K562 (cell line): ENCODE results near the gene MDM4. TPM values are rescaled to one million over a fixed set of nuclear protein-coding genes. Genes with fewer than 3 reads are reported as not detected.

Experiments
- DEAF1 ChIP-seq: fragments of 450-650 bp; formaldehyde crosslinking; IDR thresholded peaks from 2 replicates; pipeline ENCODE4 v1.4.0; 2020; ENCODE audit warnings: mild to moderate bottlenecking, moderate library complexity
- DMBX1 ChIP-seq: fragments of 250-450 bp; sonication (Bioruptor Pico); IDR thresholded peaks from 2 replicates; pipeline ENCODE4 v1.8.0; 2022; ENCODE audit warnings: inconsistent platforms, mild to moderate bottlenecking, moderate library complexity, borderline replicate concordance
- HEY1 ChIP-seq: fragments of 250-450 bp; sonication (Bioruptor Pico); IDR thresholded peaks from 2 replicates; pipeline ENCODE4 v1.5.0; 2020; ENCODE audit warnings: mild to moderate bottlenecking, moderate library complexity, borderline replicate concordance
- ILF3 ChIP-seq: fragments of 450-650 bp; IDR thresholded peaks from 2 replicates; pipeline ENCODE4 v1.6.1; 2018; ENCODE audit warnings: antibody characterized with exemption, mild to moderate bottlenecking, moderate library complexity, borderline replicate concordance
- MAZ ChIP-seq, 2 experiments: fragments of 450-650 bp in 1 of 2; sonication (generic) in 1 of 2; formaldehyde crosslinking; IDR thresholded peaks in 1 of 2; conservative IDR thresholded peaks in 1 of 2; 2 replicates each; pipeline versions ENCODE4 v1.4.0 to v1.5.0; 2020; ENCODE audit warnings: mild to moderate bottlenecking in 1 of 2, missing genetic modification reagents in 1 of 2
- MTA1 ChIP-seq: fragments of 450-650 bp; IDR thresholded peaks from 2 replicates; pipeline ENCODE4 v1.6.1; 2017; ENCODE audit warnings: borderline replicate concordance
- NCOA4 ChIP-seq: fragments of 450-650 bp; IDR thresholded peaks from 2 replicates; pipeline ENCODE4 v1.6.1; 2018; ENCODE audit warnings: mild to moderate bottlenecking; ENCODE audit not compliant: partially characterized antibody
- POLR3A ChIP-seq: IDR thresholded peaks from 2 replicates; pipeline ENCODE4 v1.6.1; 2011; ENCODE audit warnings: borderline replicate concordance, mild to moderate bottlenecking, moderate library complexity; ENCODE audit not compliant: insufficient read length, insufficient read depth; ENCODE audit errors: extremely low read depth
- RERE ChIP-seq: sonication (generic); formaldehyde crosslinking; IDR thresholded peaks from 2 replicates; pipeline ENCODE4 v1.8.0; 2023; ENCODE audit warnings: missing genetic modification reagents, mild to moderate bottlenecking, borderline replicate concordance
- RFX1 ChIP-seq: fragments of 450-650 bp; IDR thresholded peaks from 2 replicates; pipeline ENCODE4 v1.6.1; 2016; ENCODE audit warnings: mild to moderate bottlenecking, moderate library complexity
- ZBTB1 ChIP-seq: sonication (generic); formaldehyde crosslinking; IDR thresholded peaks from 2 replicates; pipeline ENCODE4 v1.8.1; 2023; ENCODE audit warnings: missing genetic modification reagents, low read depth, mild to moderate bottlenecking, borderline replicate concordance
- ZNF133 ChIP-seq: fragments of 250-450 bp; sonication (Bioruptor Pico); IDR thresholded peaks from 2 replicates; pipeline ENCODE4 v1.4.0; 2020; ENCODE audit warnings: mild to moderate bottlenecking
- ZNF311 ChIP-seq: fragments of 250-450 bp; sonication (Bioruptor Pico); IDR thresholded peaks from 2 replicates; pipeline ENCODE4 v1.4.0; 2020; ENCODE audit warnings: mild to moderate bottlenecking, moderate library complexity
- ZNF324 ChIP-seq: fragments of 250-450 bp; sonication (Bioruptor Pico); IDR thresholded peaks from 2 replicates; pipeline ENCODE4 v1.4.0; 2020; ENCODE audit warnings: mild to moderate bottlenecking
- ZNF57 ChIP-seq: fragments of 450-650 bp; formaldehyde crosslinking; IDR thresholded peaks from 2 replicates; pipeline ENCODE4 v1.4.0; 2020; ENCODE audit warnings: mild to moderate bottlenecking, moderate library complexity
- polyA plus RNA-seq, 8 experiments: library from polyadenylated mRNA; depleted of rRNA in 4 of 8; stranded (reverse) in 5 of 8; unstranded in 3 of 8; fragments of >200 nt; fragmentation: Nextera tagmentation in 2 of 8; fragmentation: Illumina TruSeq in 1 of 8; extraction: Ambion mirVana in 2 of 8; extraction: Trizol in 1 of 8; gene quantifications; 2 replicates each; pipeline versions ENCODE4 v1.2.1 to v1.2.3, GENCODE V29; 2011 to 2014; ENCODE audit warnings: inconsistent platforms in 1 of 8, missing spikeins in 1 of 8
- total RNA-seq, 7 experiments: library from RNA; depleted of rRNA in 6 of 7; stranded (reverse); fragments of >200 nt in 6 of 7; fragmentation: Illumina TruSeq in 2 of 7; extraction: Trizol in 2 of 7; gene quantifications; 2 replicates each; pipeline versions ENCODE4 v1.2.1 to v1.2.3, GENCODE V29; 2011 to 2021; ENCODE audit warnings: low replicate concordance in 1 of 7
- TF ChIP-seq, protein P1 (sequence below): sonication (generic); formaldehyde crosslinking; IDR thresholded peaks from 2 replicates; pipeline ENCODE4 v1.8.0; 2022; ENCODE audit warnings: mild to moderate bottlenecking, missing genetic modification reagents
- TF ChIP-seq, protein P2 (sequence below): fragments of 450-650 bp; IDR thresholded peaks from 2 replicates; pipeline ENCODE4 v1.6.1; 2016; ENCODE audit warnings: borderline replicate concordance

MDM4 gene
- total and polyA plus RNA-seq, 9 of the 15 experiments (the other 6 are each of a cell fraction or from before 2014, with no cell fraction given) = 3.3 to 61.7 (median 21.2) TPM

DNA sequence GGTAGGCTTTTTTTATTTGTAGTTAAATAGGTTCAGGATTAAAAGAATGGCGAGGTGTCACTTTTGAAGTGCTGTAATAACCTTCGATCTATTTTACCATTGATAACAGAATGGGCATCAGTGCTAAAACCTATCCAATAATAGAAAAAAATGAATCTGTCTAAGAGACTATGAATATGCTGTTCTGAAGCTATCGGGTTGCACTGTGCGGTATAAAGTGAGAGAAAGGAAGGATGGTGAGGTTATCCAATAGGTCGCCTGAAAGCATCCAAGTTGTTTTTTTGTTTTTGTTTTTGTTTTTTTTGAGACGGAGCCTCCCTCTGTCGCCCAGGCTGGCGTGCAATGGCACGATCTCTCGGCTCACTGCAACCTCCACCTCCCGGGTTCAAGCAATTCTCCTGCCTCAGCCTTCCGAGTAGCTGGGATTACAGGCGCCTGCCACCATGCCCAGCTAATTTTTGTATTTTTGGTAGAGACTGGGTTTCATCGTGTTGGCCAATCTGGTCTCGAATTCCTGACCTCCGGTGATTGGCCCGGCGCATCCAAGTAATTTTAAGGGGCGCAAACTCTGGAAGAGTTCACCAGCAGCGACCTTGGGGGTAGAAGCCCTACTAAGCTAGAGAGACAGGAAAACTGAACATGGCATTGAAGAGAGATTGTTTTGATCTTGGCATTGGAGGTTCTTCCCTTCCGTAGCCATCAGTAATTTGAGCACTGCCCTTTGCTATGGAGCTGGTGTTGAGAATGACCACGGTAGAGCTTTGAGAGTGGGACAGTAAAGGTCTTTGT is 8.7 kb upstream of the MDM4 start (continued):
- TF ChIP-seq, protein P1, sequence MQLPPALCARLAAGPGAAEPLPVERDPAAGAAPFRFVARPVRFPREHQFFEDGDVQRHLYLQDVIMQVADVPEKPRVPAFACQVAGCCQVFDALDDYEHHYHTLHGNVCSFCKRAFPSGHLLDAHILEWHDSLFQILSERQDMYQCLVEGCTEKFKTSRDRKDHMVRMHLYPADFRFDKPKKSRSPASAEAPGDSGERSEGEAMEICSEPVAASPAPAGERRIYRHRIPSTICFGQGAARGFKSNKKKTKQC (CRISPR knock-in tag) = no peak; the same call in 1 of the 2 replicates
- TF ChIP-seq ILF3 (no peak), ZNF133 (CRISPR knock-in tag) (no peak), MTA1 (no peak; the same call in 1 of the 2 replicates), ZNF311 (CRISPR knock-in tag) (no peak), NCOA4 (peak; percentile 28), POLR3A (no peak), MAZ (CRISPR knock-in tag; conservative IDR thresholded peaks at IDR 0.05 in 1 of 2, IDR thresholded peaks at IDR 0.05 in 1 of 2) (peak in 1 of 2 experiments; percentile 44; a peak in 2 of 4 replicates), ZNF324 (CRISPR knock-in tag) (no peak), RFX1 (no peak), ZNF57 (CRISPR knock-in tag) (no peak), DEAF1 (CRISPR knock-in tag) (no peak), DMBX1 (peak; percentile 8; the same call in 1 of the 2 replicates), RERE (no peak), HEY1 (CRISPR knock-in tag) (no peak), ZBTB1 (CRISPR knock-in tag) (no peak)
- TF ChIP-seq, protein P2, sequence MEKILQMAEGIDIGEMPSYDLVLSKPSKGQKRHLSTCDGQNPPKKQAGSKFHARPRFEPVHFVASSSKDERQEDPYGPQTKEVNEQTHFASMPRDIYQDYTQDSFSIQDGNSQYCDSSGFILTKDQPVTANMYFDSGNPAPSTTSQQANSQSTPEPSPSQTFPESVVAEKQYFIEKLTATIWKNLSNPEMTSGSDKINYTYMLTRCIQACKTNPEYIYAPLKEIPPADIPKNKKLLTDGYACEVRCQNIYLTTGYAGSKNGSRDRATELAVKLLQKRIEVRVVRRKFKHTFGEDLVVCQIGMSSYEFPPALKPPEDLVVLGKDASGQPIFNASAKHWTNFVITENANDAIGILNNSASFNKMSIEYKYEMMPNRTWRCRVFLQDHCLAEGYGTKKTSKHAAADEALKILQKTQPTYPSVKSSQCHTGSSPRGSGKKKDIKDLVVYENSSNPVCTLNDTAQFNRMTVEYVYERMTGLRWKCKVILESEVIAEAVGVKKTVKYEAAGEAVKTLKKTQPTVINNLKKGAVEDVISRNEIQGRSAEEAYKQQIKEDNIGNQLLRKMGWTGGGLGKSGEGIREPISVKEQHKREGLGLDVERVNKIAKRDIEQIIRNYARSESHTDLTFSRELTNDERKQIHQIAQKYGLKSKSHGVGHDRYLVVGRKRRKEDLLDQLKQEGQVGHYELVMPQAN = peak; percentile 52; the same call in 1 of the 2 replicates
